ENCODE results near the gene AEBP2.

Gene AEBP2

DNA sequence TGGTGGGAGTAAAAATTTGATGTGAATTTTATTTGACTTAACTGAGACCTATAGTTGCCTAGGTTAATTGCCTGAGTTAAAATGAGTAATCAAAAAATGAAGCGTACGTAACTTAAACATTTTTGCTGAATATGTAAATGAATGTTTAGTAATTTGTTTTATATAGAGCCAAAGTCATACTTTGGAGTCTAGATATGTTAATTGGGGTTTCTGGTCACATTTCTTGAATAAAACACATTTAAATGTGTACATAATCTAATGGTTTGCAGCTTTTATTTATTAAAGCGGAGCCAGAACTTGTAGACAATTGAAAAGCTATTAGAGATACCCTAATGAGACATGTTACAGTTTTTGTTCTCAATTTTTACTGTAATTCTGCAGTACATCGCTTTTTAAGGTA lies 71.2 kb downstream of the AEBP2 start:
- Histone ChIP-seq H2AFZ (ENCODE audit: low read length) (no peak overlapping the region), H3K4me3 (ENCODE audit: low read depth, low read length, poor library complexity, severe bottlenecking) (no peak overlapping the region), H3K27ac (ENCODE audit: low read depth, low read length, poor library complexity, severe bottlenecking) (no peak overlapping the region), H3K79me2 (ENCODE audit: insufficient read depth, low read length) (no peaks in the 10 kb centered on the region; the same call in 1 of the 2 replicates), H3K9me3 (ENCODE audit: low read length) (no peaks in the 10 kb centered on the region), H3K4me2 (ENCODE audit: low read length) (no peak overlapping the region), H3K27me3 (ENCODE audit: insufficient read depth, low read length) (no peaks in the 10 kb centered on the region), H3K36me3 (ENCODE audit: insufficient read depth, low read length) (peaks cover 53% of the 10 kb centered on the region), H3F3A (ENCODE audit: insufficient read depth, low read length) (no peaks in the 10 kb centered on the region; the same call in 1 of the 2 replicates), H3K9me2 (ENCODE audit: low read depth, low read length) (no peaks in the 10 kb centered on the region), H3K9ac (ENCODE audit: low read length) (no peak overlapping the region), H3K4me1 (ENCODE audit: insufficient read depth, low read length, severe bottlenecking) (no peaks in the 10 kb centered on the region), H4K20me1 (ENCODE audit: insufficient read depth, low read length) (no peaks in the 10 kb centered on the region)
- TF ChIP-seq EZH2 (IDR thresholded peaks at IDR 0.05; ENCODE audit: borderline replicate concordance, low read length) = no peak
- TF ChIP-seq CTCF (IDR thresholded peaks at IDR 0.05; ENCODE audit: low read length) = no peak

DNA sequence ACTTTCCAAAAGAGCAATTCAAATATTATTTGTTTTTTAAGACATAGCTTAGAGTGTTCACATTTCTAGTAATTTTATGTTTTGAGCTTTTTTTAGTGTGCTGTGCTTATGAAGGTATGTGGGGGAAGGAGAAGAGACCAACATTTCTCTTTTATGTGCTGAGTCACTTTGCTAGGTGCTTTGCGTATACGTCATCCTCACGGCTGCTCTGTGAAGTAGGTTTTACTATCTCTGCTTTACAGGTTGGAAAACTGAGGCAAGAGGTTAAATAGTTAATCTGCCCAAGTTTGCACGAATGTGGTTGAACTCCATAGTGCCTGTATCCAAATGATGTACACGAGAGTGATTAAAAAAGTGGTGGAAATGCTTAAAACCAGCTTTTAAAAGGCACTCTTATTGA lies 75.9 kb downstream of the AEBP2 start:
- Histone ChIP-seq H3K9ac (ENCODE audit: low read length) (no peak overlapping the region), H3K79me2 (ENCODE audit: insufficient read depth, low read length) (no peaks in the 10 kb centered on the region), H3K27ac (ENCODE audit: low read depth, low read length, poor library complexity, severe bottlenecking) (no peak overlapping the region), H3K27me3 (ENCODE audit: insufficient read depth, low read length) (no peaks in the 10 kb centered on the region), H3K36me3 (ENCODE audit: insufficient read depth, low read length) (peaks cover 61% of the 10 kb centered on the region), H3K4me3 (ENCODE audit: low read depth, low read length, poor library complexity, severe bottlenecking) (no peak overlapping the region), H3K4me1 (ENCODE audit: insufficient read depth, low read length, severe bottlenecking) (no peaks in the 10 kb centered on the region), H3K9me2 (ENCODE audit: low read depth, low read length) (no peaks in the 10 kb centered on the region), H3K9me3 (ENCODE audit: low read length) (no peaks in the 10 kb centered on the region), H4K20me1 (ENCODE audit: insufficient read depth, low read length) (no peaks in the 10 kb centered on the region), H3F3A (ENCODE audit: insufficient read depth, low read length) (no peaks in the 10 kb centered on the region), H2AFZ (ENCODE audit: low read length) (no peak overlapping the region), H3K4me2 (ENCODE audit: low read length) (no peak overlapping the region)
- TF ChIP-seq EZH2 (IDR thresholded peaks at IDR 0.05; ENCODE audit: borderline replicate concordance, low read length) (no peak), CTCF (IDR thresholded peaks at IDR 0.05; ENCODE audit: low read length) (no peak)

GRCh38 chr12:19517583-19517982 lies 78.3 kb downstream of the AEBP2 start:
- H3K4me2 ChIP-seq (ENCODE audit: low read length) = no peak overlapping the region
- no peaks in the 10 kb centered on the region for H4K20me1 ChIP-seq (ENCODE audit: insufficient read depth, low read length)
- no peaks in the 10 kb centered on the region for H3F3A ChIP-seq (ENCODE audit: insufficient read depth, low read length)
- no peak overlapping the region for H2AFZ ChIP-seq (ENCODE audit: low read length)
- H3K27ac ChIP-seq (ENCODE audit: low read depth, low read length, poor library complexity, severe bottlenecking) = no peak overlapping the region
- no peak overlapping the region for H3K4me3 ChIP-seq (ENCODE audit: low read depth, low read length, poor library complexity, severe bottlenecking)
- no peaks in the 10 kb centered on the region for H3K9me2 ChIP-seq (ENCODE audit: low read depth, low read length)
- no peak overlapping the region for H3K9ac ChIP-seq (ENCODE audit: low read length)
- no peaks in the 10 kb centered on the region for H3K9me3 ChIP-seq (ENCODE audit: low read length)
- H3K4me1 ChIP-seq (ENCODE audit: insufficient read depth, low read length, severe bottlenecking) = no peaks in the 10 kb centered on the region
- H3K79me2 ChIP-seq (ENCODE audit: insufficient read depth, low read length) = no peaks in the 10 kb centered on the region
- H3K36me3 ChIP-seq (ENCODE audit: insufficient read depth, low read length) = peaks cover 58% of the 10 kb centered on the region
- no peak for TF ChIP-seq EZH2 (IDR thresholded peaks at IDR 0.05; ENCODE audit: borderline replicate concordance, low read length)
- TF ChIP-seq CTCF (IDR thresholded peaks at IDR 0.05; ENCODE audit: low read length) = no peak
- no peaks in the 10 kb centered on the region for H3K27me3 ChIP-seq (ENCODE audit: insufficient read depth, low read length)
